Osteoblast (primary cell): ENCODE results near the gene LDB1. TPM values are rescaled to one million over a fixed set of nuclear protein-coding genes. Genes with fewer than 3 reads are reported as not detected.
A peak's percentile ranks its signal among the peaks of the same experiment; 100 is the strongest.

Source experiments
- DNase-seq: peaks from one replicate; pipeline ENCODE4 v3.0.0; 2011; ENCODE audit warnings: low spot score, mixed read lengths; ENCODE audit not compliant: insufficient read length; ENCODE audit errors: missing footprints
- H2AFZ ChIP-seq: 2 replicates; pipeline ENCODE4 v1.6.0; 2011; ENCODE audit warnings: mild to moderate bottlenecking, low read length
- H3K27ac ChIP-seq: 2 replicates; pipeline ENCODE4 v1.5.1; 2011; ENCODE audit warnings: mild to moderate bottlenecking, low read depth, low read length, moderate library complexity
- H3K27me3 ChIP-seq: 2 replicates; pipeline ENCODE4 v1.6.0; 2012; ENCODE audit warnings: mild to moderate bottlenecking, control low read depth, inconsistent platforms, low read length, moderate library complexity; ENCODE audit not compliant: insufficient read depth
- H3K36me3 ChIP-seq: 2 replicates; pipeline ENCODE4 v1.5.1; 2011; ENCODE audit warnings: mild to moderate bottlenecking, low read length, control low read depth, moderate library complexity; ENCODE audit not compliant: insufficient read depth
- H3K4me1 ChIP-seq: 2 replicates; pipeline ENCODE4 v1.5.1; 2011; ENCODE audit warnings: mild to moderate bottlenecking, low read length, control low read depth, moderate library complexity; ENCODE audit not compliant: insufficient read depth
- H3K4me2 ChIP-seq: 2 replicates; pipeline ENCODE4 v1.6.0; 2011; ENCODE audit warnings: mild to moderate bottlenecking, low read length; ENCODE audit not compliant: insufficient read depth
- H3K4me3 ChIP-seq: fragments of 200-600 bp; sonication (generic); 3 replicates; pipeline ENCODE4 v1.5.1; 2012; ENCODE audit warnings: mild to moderate bottlenecking, low read length, inconsistent platforms; ENCODE audit not compliant: insufficient read depth
- H3K79me2 ChIP-seq: 2 replicates; pipeline ENCODE4 v1.6.0; 2012; ENCODE audit warnings: mild to moderate bottlenecking, low read length, control low read depth, inconsistent platforms; ENCODE audit not compliant: insufficient read depth
- H3K9me3 ChIP-seq: 2 replicates; pipeline ENCODE4 v1.5.1; 2011; ENCODE audit warnings: low read depth, low read length, control low read depth
- H4K20me1 ChIP-seq: 2 replicates; pipeline ENCODE4 v1.6.0; 2012; ENCODE audit warnings: mild to moderate bottlenecking, low read length, control low read depth; ENCODE audit not compliant: insufficient read depth
- CTCF ChIP-seq: IDR thresholded peaks from 2 replicates; pipeline ENCODE4 v1.5.1; 2011; ENCODE audit warnings: mild to moderate bottlenecking, low read depth, low read length, moderate library complexity; ENCODE audit errors: extremely low read depth
- total RNA-seq: library from RNA; depleted of rRNA; stranded (reverse); fragments of >200 nt; gene quantifications from 2 replicates; pipeline ENCODE4 v1.2.3, GENCODE V29; 2012

The LDB1 gene
- total RNA-seq, 1 donor = 62.2 TPM

GRCh38 chr10:102153093-102153620 lies 33.0 kb upstream of the LDB1 start:
- Histone ChIP-seq H3K27ac (peak overlapping the region; percentile 92), H3K4me1 (peaks cover 25% of the 10 kb centered on the region), H3K9me3 (no peaks in the 10 kb centered on the region), H3K4me3 (peak overlapping the region; percentile 95), H3K27me3 (no peaks in the 10 kb centered on the region), H3K79me2 (peaks cover 63% of the 10 kb centered on the region), H3K4me2 (peak overlapping the region; percentile 89), H4K20me1 (peaks cover 34% of the 10 kb centered on the region), H2AFZ (no peak overlapping the region), H3K36me3 (peaks cover 53% of the 10 kb centered on the region)
- peak; percentile 87 for DNase-seq
- no peak for TF ChIP-seq CTCF

GRCh38 chr10:102152545-102152890 lies 32.4 kb upstream of the LDB1 start:
- H3K79me2 ChIP-seq = peaks cover 59% of the 10 kb centered on the region
- H3K36me3 ChIP-seq = peaks cover 53% of the 10 kb centered on the region
- no peak for TF ChIP-seq CTCF
- peaks cover 33% of the 10 kb centered on the region for H4K20me1 ChIP-seq
- no peaks in the 10 kb centered on the region for H3K27me3 ChIP-seq
- H3K9me3 ChIP-seq = no peaks in the 10 kb centered on the region
- peak overlapping the region; percentile 89 for H3K4me2 ChIP-seq
- no peak for DNase-seq
- H3K27ac ChIP-seq = peak overlapping the region; percentile 92
- H3K4me1 ChIP-seq = peaks cover 25% of the 10 kb centered on the region
- H2AFZ ChIP-seq = peak overlapping the region; percentile 82
- H3K4me3 ChIP-seq = peak overlapping the region; percentile 95

GRCh38 chr10:102151774-102152544 lies 31.8 kb upstream of the LDB1 start, which contains the start of gene NOLC1:
TSS of gene NOLC1 (plus strand) at chr10:102152389. CDS start at chr10:102152411, 22 bp downstream.
- H3K27ac ChIP-seq = peak within 1 kb of the TSS; percentile 92
- peak within 1 kb of the TSS; percentile 95 for H3K4me3 ChIP-seq
- H3K4me1 ChIP-seq = peaks cover 25% of the 10 kb centered on the region
- no peaks in the 10 kb centered on the region for H3K27me3 ChIP-seq
- peaks cover 30% of the 10 kb centered on the region for H4K20me1 ChIP-seq
- TF ChIP-seq CTCF = no peak
- H3K4me2 ChIP-seq = peak within 1 kb of the TSS; percentile 89
- peak; percentile 93 for DNase-seq
- no peaks in the 10 kb centered on the region for H3K9me3 ChIP-seq
- peak within 1 kb of the TSS; percentile 82 for H2AFZ ChIP-seq
- H3K79me2 ChIP-seq = peaks cover 53% of the 10 kb centered on the region
- peaks cover 53% of the 10 kb centered on the region for H3K36me3 ChIP-seq
